GM11168 (cell line): ENCODE measurements around the gene CISH.

Experiments
- in situ Hi-C: fragments of 300-500 bp; cut with MboI; formaldehyde crosslinking; loops from one replicate; pipeline ENCODE4 v1.12.0; 2022; ENCODE audit warnings: low sequenced_read_pairs; ENCODE audit not compliant: unreplicated experiment

The CISH gene

GRCh38 chr3:50577348-50577747 is 34.2 kb downstream of the CISH start:
- in situ Hi-C loops, result loop anchor here (5.0 kb wide), 1 partner anchor 35 kb away; the partner anchor contains the start of gene CISH

GRCh38 chr3:50575372-50575771 is 36.2 kb downstream of the CISH start:
- in situ Hi-C loops, result loop anchor here (5.0 kb wide), 1 partner anchor 37 kb away; the partner anchor contains the start of gene CISH

DNA sequence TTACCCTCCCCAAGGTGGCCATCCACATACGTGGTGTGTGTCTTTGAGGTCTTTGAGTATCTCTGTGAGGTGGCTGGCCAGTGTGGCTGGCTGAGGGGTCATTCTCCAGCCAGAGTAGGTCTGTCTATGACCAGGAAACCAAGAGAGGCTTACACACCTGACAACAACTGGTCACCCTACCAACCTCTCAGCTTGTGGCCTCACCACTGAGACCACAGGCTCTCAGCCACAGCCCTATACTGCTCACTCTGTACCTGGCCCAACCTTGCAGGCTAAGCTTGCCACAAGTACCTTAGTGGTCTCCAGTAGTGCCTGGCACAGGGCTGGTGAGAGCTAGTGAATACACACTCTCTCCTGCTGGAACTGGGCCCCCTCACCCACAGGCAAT is 37.1 kb downstream of the CISH start:
- in situ Hi-C loops, result no loop called here

- in situ Hi-C loops, result no loop called here
These were observed 37.8 kb downstream of the CISH start for GRCh38 chr3:50573566-50574443.

GRCh38 chr3:50572801-50573371 is 38.7 kb downstream of the CISH start:
- in situ Hi-C loops, result no loop called here

DNA sequence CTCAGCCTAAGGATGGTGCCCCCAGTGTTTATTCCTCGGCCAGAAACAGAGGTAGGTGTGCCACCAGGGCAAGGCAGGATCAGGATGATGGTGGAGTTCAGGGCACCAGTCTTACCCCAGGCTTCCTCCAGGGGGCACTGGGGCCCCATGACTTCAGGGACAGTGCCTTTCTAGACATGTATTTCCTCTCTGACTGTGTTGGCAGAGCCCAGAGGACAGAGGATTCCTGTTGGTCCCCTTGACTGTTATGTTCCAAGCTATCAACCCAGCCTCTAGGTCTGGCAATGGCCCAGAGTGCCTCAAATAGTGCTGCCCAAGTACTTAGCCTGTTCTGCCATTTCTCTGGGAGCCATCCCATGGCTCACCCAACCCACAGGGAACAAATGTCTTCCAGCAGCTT is 39.4 kb downstream of the CISH start:
- in situ Hi-C loops, result no loop called here

DNA sequence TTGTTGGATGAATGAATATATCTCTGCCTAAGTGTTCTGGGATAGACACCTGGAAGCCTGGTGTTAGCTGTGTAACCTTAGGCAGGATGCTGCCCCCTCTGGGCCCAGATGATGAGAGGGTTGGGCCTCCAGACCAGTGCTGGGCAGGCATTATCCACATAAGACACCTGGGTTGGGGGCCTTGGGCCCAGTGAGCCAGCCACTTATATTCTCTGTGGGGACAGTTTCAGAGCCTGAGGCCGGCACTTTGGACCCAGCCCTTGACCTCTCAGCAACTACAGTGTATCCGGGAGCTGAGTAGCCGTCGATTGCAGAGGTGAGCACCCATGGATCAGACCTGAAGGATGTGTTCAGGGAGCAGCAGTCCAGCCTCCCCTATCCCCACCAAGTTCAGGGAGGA is 40.1 kb downstream of the CISH start:
- in situ Hi-C loops, result no loop called here

GRCh38 chr3:50570508-50571279 is 40.9 kb downstream of the CISH start:
- in situ Hi-C loops, result no loop called here

GRCh38 chr3:50568947-50569749 is 42.4 kb downstream of the CISH start, which contains the start of gene HEMK1:
HEMK1 (plus strand) TSS chr3:50569522; CDS start chr3:50571105, 1,583 bp downstream.
- in situ Hi-C loops, result no loop called here

GRCh38 chr3:50567386-50568167 is 44.0 kb downstream of the CISH start, which contains the start of gene C3orf18:
C3orf18 (minus strand) TSS chr3:50567747; CDS start chr3:50565699, 2,048 bp downstream.
- in situ Hi-C loops, result no loop called here

DNA sequence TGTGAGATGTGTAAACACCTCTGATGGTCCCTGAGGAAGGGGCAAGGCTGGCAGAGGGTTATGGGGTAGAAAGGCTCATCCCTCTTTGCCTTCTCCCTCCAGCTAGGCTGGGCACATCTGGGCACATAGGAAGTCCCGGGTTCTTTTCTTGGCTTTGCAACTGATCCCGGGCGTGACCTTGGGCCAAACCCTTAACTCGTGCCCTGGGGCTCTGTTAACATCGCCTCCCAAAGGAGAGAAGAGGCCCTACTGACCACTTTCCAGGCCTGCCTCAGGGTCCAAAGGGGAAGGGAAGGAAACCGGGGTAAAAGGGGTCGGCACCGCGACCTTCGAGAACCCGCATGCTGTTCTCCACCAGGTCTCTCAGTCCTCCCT is 44.6 kb downstream of the CISH start:
- in situ Hi-C loops, result no loop called here

DNA sequence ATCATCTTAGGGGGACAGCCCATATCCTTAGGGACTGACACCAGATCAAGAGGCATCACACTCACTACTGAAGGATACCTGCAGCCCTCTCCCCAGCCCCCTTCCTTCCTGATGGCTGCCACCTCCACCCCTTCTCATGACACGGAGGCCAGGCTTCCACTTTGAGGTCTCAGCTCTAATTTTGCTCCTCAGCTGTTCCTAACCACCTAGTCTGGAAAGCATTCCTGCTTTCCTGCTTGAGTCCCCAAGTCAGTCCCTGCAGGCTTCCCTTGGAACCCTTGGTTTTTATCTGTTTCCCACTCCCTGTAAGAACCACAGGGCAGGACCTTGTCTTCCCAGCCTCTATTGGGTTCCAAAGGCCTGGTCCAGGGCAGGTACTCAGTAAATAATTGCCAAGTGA is 47.3 kb downstream of the CISH start:
- in situ Hi-C loops, result no loop called here

DNA sequence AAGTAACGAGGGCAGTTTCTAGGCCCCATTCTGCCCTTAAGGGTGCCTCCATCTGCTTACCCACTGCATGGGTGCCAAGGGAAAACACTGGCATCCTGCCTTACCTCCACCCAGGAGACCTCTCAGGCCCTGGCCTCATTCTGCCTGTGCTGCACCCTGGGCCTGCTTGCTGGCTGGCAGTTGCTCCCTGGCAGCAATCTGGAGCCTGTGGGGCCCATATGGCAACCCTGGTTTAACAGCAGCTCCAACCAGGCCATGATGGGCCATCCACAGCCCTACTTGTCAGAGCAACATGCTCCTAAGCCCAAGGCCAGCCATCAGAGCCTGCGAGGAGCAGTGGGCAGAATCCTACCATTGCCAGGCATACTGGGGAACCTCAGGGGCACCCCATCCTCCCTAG is 47.7 kb downstream of the CISH start:
- in situ Hi-C loops, result no loop called here

GRCh38 chr3:50562861-50563260 is 48.7 kb downstream of the CISH start:
- in situ Hi-C loops, result no loop called here

- in situ Hi-C loops, result no loop called here
These were observed 51.9 kb downstream of the CISH start for GRCh38 chr3:50559702-50560101.

- in situ Hi-C loops, result no loop called here
These were observed 53.7 kb downstream of the CISH start for GRCh38 chr3:50557915-50558314.

DNA sequence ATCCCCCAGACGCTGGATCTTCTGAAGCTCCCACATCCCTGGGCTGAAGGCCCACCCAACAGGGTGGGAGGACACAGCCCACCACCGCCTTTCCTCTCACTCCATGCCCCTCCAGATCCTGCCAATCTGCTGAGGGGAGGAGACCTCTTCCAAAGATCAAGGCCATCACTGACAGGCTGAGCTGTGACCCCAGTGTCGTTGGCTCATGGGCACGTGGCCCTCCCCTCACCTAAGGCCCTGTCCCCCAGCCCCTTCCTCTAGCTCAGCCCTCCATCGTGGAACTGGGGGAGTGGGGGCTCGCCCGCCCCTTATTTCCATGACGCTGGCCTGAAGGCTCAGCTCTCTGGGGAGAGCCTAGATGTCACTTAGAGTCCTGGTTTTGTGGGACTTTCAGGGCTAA is 54.5 kb downstream of the CISH start:
- in situ Hi-C loops, result no loop called here
